Liver (tissue), 3 donors: ENCODE data around the gene PIAS4.

Experiments
- RAD21 ChIP-seq, 2 donors: IDR thresholded peaks; 2 replicates each; pipeline ENCODE4 v1.6.1; 2016; ENCODE audit warnings: antibody characterized with exemption in 2 of 2, mild to moderate bottlenecking in 2 of 2
- SP1 ChIP-seq: IDR thresholded peaks from 2 replicates; pipeline ENCODE4 v1.6.1; 2018; ENCODE audit warnings: antibody characterized with exemption, mild to moderate bottlenecking
- TAF1 ChIP-seq: conservative IDR thresholded peaks from 2 replicates; pipeline ENCODE4 v1.6.1; 2016; ENCODE audit warnings: antibody characterized with exemption, mild to moderate bottlenecking
- YY1 ChIP-seq: IDR thresholded peaks from 2 replicates; pipeline ENCODE4 v1.6.1; 2016; ENCODE audit warnings: antibody characterized with exemption, mild to moderate bottlenecking
- TF ChIP-seq, protein P1 (sequence below): fragments of 150-350 bp; IDR thresholded peaks from 2 replicates; pipeline ENCODE4 v1.5.1; 2017; ENCODE audit warnings: improper control_type of control experiment, low read depth, low read length; ENCODE audit not compliant: missing input control
- TF ChIP-seq, protein P2 (sequence below): IDR thresholded peaks from 2 replicates; pipeline ENCODE4 v1.6.1; 2016; ENCODE audit warnings: antibody characterized with exemption, mild to moderate bottlenecking
- TF ChIP-seq, protein P3 (sequence below): IDR thresholded peaks from 2 replicates; pipeline ENCODE4 v1.6.1; 2016; ENCODE audit warnings: antibody characterized with exemption
- donor health status: healthy.
- donor health status: healthy.

DNA sequence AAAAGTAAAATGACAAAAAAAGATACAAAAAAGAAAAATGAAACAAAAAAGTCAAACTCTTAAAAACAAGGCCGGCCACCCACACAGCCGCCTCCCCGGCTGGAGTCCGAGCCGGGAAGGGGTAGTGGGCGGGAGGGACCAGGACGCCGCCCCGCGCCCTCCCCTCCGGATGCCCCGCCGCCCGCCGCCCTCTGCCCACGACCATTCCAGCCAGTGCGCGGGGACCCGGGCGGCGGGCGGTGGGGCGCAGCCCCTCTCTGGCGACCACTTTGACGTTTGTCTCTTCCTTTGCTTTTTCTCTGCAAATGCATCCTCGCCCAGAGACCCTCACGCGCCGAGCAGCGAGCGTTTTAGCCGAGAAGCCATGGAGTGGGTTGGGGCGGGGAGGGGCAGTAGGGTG is 30.5 kb downstream of the PIAS4 start:
- TF ChIP-seq SP1 (no peak), RAD21 (IDR thresholded peaks at IDR 0.05) (no peak), TAF1 (no peak), YY1 (no peak)
- TF ChIP-seq, protein P1, sequence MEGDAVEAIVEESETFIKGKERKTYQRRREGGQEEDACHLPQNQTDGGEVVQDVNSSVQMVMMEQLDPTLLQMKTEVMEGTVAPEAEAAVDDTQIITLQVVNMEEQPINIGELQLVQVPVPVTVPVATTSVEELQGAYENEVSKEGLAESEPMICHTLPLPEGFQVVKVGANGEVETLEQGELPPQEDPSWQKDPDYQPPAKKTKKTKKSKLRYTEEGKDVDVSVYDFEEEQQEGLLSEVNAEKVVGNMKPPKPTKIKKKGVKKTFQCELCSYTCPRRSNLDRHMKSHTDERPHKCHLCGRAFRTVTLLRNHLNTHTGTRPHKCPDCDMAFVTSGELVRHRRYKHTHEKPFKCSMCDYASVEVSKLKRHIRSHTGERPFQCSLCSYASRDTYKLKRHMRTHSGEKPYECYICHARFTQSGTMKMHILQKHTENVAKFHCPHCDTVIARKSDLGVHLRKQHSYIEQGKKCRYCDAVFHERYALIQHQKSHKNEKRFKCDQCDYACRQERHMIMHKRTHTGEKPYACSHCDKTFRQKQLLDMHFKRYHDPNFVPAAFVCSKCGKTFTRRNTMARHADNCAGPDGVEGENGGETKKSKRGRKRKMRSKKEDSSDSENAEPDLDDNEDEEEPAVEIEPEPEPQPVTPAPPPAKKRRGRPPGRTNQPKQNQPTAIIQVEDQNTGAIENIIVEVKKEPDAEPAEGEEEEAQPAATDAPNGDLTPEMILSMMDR, result no peak
- TF ChIP-seq, protein P2, sequence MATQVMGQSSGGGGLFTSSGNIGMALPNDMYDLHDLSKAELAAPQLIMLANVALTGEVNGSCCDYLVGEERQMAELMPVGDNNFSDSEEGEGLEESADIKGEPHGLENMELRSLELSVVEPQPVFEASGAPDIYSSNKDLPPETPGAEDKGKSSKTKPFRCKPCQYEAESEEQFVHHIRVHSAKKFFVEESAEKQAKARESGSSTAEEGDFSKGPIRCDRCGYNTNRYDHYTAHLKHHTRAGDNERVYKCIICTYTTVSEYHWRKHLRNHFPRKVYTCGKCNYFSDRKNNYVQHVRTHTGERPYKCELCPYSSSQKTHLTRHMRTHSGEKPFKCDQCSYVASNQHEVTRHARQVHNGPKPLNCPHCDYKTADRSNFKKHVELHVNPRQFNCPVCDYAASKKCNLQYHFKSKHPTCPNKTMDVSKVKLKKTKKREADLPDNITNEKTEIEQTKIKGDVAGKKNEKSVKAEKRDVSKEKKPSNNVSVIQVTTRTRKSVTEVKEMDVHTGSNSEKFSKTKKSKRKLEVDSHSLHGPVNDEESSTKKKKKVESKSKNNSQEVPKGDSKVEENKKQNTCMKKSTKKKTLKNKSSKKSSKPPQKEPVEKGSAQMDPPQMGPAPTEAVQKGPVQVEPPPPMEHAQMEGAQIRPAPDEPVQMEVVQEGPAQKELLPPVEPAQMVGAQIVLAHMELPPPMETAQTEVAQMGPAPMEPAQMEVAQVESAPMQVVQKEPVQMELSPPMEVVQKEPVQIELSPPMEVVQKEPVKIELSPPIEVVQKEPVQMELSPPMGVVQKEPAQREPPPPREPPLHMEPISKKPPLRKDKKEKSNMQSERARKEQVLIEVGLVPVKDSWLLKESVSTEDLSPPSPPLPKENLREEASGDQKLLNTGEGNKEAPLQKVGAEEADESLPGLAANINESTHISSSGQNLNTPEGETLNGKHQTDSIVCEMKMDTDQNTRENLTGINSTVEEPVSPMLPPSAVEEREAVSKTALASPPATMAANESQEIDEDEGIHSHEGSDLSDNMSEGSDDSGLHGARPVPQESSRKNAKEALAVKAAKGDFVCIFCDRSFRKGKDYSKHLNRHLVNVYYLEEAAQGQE, result no peak
- TF ChIP-seq, protein P3, sequence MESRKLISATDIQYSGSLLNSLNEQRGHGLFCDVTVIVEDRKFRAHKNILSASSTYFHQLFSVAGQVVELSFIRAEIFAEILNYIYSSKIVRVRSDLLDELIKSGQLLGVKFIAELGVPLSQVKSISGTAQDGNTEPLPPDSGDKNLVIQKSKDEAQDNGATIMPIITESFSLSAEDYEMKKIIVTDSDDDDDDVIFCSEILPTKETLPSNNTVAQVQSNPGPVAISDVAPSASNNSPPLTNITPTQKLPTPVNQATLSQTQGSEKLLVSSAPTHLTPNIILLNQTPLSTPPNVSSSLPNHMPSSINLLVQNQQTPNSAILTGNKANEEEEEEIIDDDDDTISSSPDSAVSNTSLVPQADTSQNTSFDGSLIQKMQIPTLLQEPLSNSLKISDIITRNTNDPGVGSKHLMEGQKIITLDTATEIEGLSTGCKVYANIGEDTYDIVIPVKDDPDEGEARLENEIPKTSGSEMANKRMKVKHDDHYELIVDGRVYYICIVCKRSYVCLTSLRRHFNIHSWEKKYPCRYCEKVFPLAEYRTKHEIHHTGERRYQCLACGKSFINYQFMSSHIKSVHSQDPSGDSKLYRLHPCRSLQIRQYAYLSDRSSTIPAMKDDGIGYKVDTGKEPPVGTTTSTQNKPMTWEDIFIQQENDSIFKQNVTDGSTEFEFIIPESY, result no peak
